GM12865 (cell line): ENCODE results near the gene CLIP2.

Experiments
- DNase-seq: peaks from one replicate; pipeline ENCODE4 v3.0.0; 2010; ENCODE audit warnings: low read depth
- H3K4me3 ChIP-seq: 2 replicates; pipeline ENCODE4 v1.5.1; 2011; ENCODE audit warnings: mild to moderate bottlenecking, low read depth, low read length, control low read depth
- CTCF ChIP-seq: IDR thresholded peaks from 2 replicates; pipeline ENCODE4 v1.5.1; 2011; ENCODE audit warnings: low read length, control low read depth, low read depth, inconsistent platforms; ENCODE audit not compliant: insufficient read depth; ENCODE audit errors: missing control alignments

The CLIP2 gene

GRCh38 chr7:74262639-74263398, 26.4 kb upstream of the CLIP2 start:
- no peak for TF ChIP-seq CTCF
- no peak for DNase-seq
- H3K4me3 ChIP-seq = no peak overlapping the region

GRCh38 chr7:74263399-74264120, 25.6 kb upstream of the CLIP2 start:
- H3K4me3 ChIP-seq = no peak overlapping the region
- no peak for TF ChIP-seq CTCF
- DNase-seq = no peak

GRCh38 chr7:74266191-74266963, 22.8 kb upstream of the CLIP2 start:
- no peak for TF ChIP-seq CTCF
- DNase-seq = peak; percentile 51

GRCh38 chr7:74267756-74268565, 21.2 kb upstream of the CLIP2 start:
- DNase-seq = peak; percentile 63
- no peak overlapping the region for H3K4me3 ChIP-seq
- TF ChIP-seq CTCF = no peak

More at GRCh38 chr7:74266191-74266963, 22.8 kb upstream of the CLIP2 start:
- no peak overlapping the region for H3K4me3 ChIP-seq

- DNase-seq = peak; percentile 92
- TF ChIP-seq CTCF = no peak
- peak overlapping the region; percentile 44 for H3K4me3 ChIP-seq
Measured at GRCh38 chr7:74269757-74270277, 19.4 kb upstream of the CLIP2 start.

- TF ChIP-seq CTCF = no peak
- H3K4me3 ChIP-seq = peak overlapping the region; percentile 19
- DNase-seq = peak; percentile 85
Measured at GRCh38 chr7:74271742-74272141, 17.5 kb upstream of the CLIP2 start.
